Gastroesophageal sphincter (tissue), 4 donors: ENCODE results near the gene METTL2A. TPM values are rescaled to one million over a fixed set of nuclear protein-coding genes. Genes with fewer than 3 reads are reported as not detected.
"Not testable (repeated sequence)": the region's sequence is repeated elsewhere in the genome, so short reads cannot be mapped to it uniquely, and the experiment has no call there.

Source experiments
- ATAC-seq: fragments of 150-250 bp; one replicate; pipeline ENCODE4 v1.9.1; 2016; ENCODE audit warnings: mild to moderate bottlenecking, moderate library complexity
- H3K27ac ChIP-seq, 4 donors: fragments of 200-600 bp; sonication (generic) in 3 of 4; 1 replicate in 3 of 4; 2 replicates in 1 of 4; pipeline ENCODE4 v1.5.1; 2016 to 2019
- H3K27me3 ChIP-seq: fragments of 200-600 bp; sonication (generic); one replicate; pipeline ENCODE4 v1.5.1; 2019
- H3K36me3 ChIP-seq, 2 donors: fragments of 200-600 bp; sonication (generic); one replicate each; pipeline ENCODE4 v1.5.1; 2019; ENCODE audit warnings: control low read depth in 1 of 2
- H3K4me1 ChIP-seq, 3 donors: fragments of 200-600 bp; sonication (generic); 1 replicate in 2 of 3; 2 replicates in 1 of 3; pipeline ENCODE4 v1.5.1; 2016 to 2019; ENCODE audit warnings: control low read depth in 2 of 3
- H3K4me3 ChIP-seq, 2 donors: fragments of 200-600 bp; sonication (generic); one replicate each; pipeline ENCODE4 v1.5.1; 2019; ENCODE audit warnings: mild to moderate bottlenecking in 1 of 2, moderate library complexity in 1 of 2
- H3K9me3 ChIP-seq, 3 donors: fragments of 200-600 bp; sonication (generic); one replicate each; pipeline ENCODE4 v1.5.1; 2017 to 2019; ENCODE audit warnings: control low read depth in 2 of 3
- CTCF ChIP-seq, 4 experiments: fragments of 200-600 bp in 2 of 4; fragments of 450-650 bp in 2 of 4; sonication (generic) in 1 of 4; IDR thresholded peaks; one replicate each; pipeline ENCODE4 v1.5.1; 2017 to 2019; ENCODE audit warnings: antibody characterized with exemption in 4 of 4, mild to moderate bottlenecking in 2 of 4, moderate library complexity in 2 of 4
- EP300 ChIP-seq: sonication (generic); formaldehyde crosslinking; IDR thresholded peaks from one replicate; pipeline ENCODE4 v1.6.1; 2017; ENCODE audit warnings: antibody characterized with exemption, mild to moderate bottlenecking
- POLR2A ChIP-seq, 2 donors: fragments of 450-650 bp; IDR thresholded peaks; one replicate each; pipeline ENCODE4 v1.6.1; 2017; ENCODE audit warnings: antibody characterized with exemption in 2 of 2, mild to moderate bottlenecking in 2 of 2, moderate library complexity in 1 of 2
- POLR2AphosphoS5 ChIP-seq: sonication (generic); formaldehyde crosslinking; IDR thresholded peaks from one replicate; pipeline ENCODE4 v1.6.1; 2017; ENCODE audit warnings: antibody characterized with exemption
- WGBS, 2 donors: methylation state at CpG; one replicate each; pipeline ENCODE4 v1.1.5; 2018; ENCODE audit warnings: low coverage in 1 of 2; 5-methylcytosine and 5-hydroxymethylcytosine counted together
- total RNA-seq, 4 donors: library from RNA; depleted of rRNA; stranded (reverse); fragments of >200 nt; gene quantifications; one replicate each; pipeline ENCODE4 v1.1.0, GENCODE V29; 2016

The METTL2A gene
- total RNA-seq, 4 donors from 2014 or later = 12.1 to 18.2 (median 15.9) TPM

DNA sequence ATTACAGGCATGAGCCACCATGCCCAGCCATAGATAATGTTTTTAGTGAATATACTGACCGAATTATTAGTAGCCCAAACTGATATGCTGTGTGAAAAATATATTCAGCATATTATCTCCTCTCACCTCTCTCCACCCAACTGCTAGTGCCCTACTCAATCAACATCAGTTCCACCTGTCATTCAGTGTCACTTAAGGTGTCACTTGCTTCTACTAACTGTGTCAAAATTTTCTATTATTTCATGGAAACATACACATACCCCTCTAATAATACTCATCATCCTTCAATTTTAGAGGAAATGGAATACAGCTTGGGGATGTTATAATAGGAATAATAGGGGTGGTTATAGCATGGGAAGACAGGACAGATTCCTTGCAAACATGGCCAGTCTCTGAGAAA lies 30.8 kb upstream of the METTL2A start:
- no peaks in the 10 kb centered on the region for H3K9me3 ChIP-seq
- H3K27me3 ChIP-seq = peaks cover 35% of the 10 kb centered on the region
- H3K4me3 ChIP-seq = no peak overlapping the region
- no peak for ATAC-seq
- TF ChIP-seq EP300 = no peak
- TF ChIP-seq POLR2AphosphoS5 = no peak
- no peak for TF ChIP-seq POLR2A (IDR thresholded peaks at IDR 0.05)
- TF ChIP-seq CTCF (IDR thresholded peaks at IDR 0.05) = no peak
- no peaks in the 10 kb centered on the region for H3K4me1 ChIP-seq
- no peaks in the 10 kb centered on the region for H3K36me3 ChIP-seq
- WGBS, 2 donors = 71 to 92% methylated on average over 1 of the region's 1 CpG
- no peak overlapping the region for H3K27ac ChIP-seq

DNA sequence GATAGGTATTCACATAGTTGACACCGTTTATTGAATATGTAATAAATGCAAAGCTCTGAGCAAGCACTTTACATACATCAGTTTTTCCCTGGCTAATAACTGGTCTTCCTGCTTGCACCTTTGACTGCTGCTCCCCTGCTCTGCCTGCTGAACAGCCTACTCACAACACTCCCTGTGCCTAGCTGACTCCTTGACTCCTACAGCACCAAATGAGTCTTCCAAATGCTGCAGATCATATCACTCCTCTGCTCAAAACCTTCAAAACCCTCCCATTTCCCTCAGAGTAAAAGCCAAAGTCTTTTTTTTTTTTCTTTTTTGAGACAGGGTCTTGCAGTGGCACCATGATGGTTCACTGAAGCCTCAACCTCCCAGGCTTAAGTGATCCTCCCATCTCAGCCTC lies 24.8 kb upstream of the METTL2A start:
- no peak overlapping the region for H3K27ac ChIP-seq
- WGBS, 2 donors = 90 to 92% methylated on average over 1 of the region's 1 CpG
- H3K4me1 ChIP-seq = no peaks in the 10 kb centered on the region
- TF ChIP-seq POLR2AphosphoS5 (no peak), CTCF (IDR thresholded peaks at IDR 0.05) (no peak), POLR2A (IDR thresholded peaks at IDR 0.05) (no peak), EP300 (no peak)
- H3K36me3 ChIP-seq = no peaks in the 10 kb centered on the region
- ATAC-seq = no peak
- no peak overlapping the region for H3K4me3 ChIP-seq
- H3K9me3 ChIP-seq = no peaks in the 10 kb centered on the region
- peaks cover 15% of the 10 kb centered on the region for H3K27me3 ChIP-seq

GRCh38 chr17:62405451-62405850 lies 18.2 kb upstream of the METTL2A start:
- Histone ChIP-seq H3K27me3 (peaks cover 25% of the 10 kb centered on the region), H3K27ac (no peak overlapping the region), H3K9me3 (no peaks in the 10 kb centered on the region), H3K36me3 (no peaks in the 10 kb centered on the region), H3K4me3 (no peak overlapping the region), H3K4me1 (no peaks in the 10 kb centered on the region)
- ATAC-seq = no peak
- TF ChIP-seq EP300 (no peak), POLR2A (IDR thresholded peaks at IDR 0.05) (no peak), POLR2AphosphoS5 (no peak), CTCF (IDR thresholded peaks at IDR 0.05) (no peak)
- WGBS, 2 donors = 10 to 13% methylated on average over 2 of the region's 2 CpGs

DNA sequence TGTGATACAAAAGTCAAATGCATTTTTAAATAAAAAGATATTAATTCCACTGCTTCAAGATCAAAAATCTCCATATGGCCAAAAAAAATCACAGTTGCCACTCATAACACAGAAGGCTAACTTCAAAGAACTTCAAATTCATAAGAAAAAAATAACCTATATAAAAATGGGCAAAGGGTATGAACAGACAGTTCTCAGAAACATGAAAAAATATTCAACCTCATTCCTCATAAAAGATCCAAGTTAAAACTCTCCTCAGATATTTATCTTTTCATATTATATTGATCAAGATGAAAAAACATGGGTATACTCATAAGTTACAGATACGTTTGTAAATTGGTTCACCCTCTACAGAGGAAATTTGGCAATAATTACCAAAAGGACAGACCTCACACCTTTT lies 10.6 kb upstream of the METTL2A start:
- ATAC-seq, H3K36me3 ChIP-seq, H3K4me3 ChIP-seq, H3K27me3 ChIP-seq, H3K9me3 ChIP-seq, H3K4me1 ChIP-seq, H3K27ac ChIP-seq: not testable (repeated sequence)
- 82 to 90% methylated on average over 1 of the region's 1 CpG for WGBS, 2 donors

- H3K36me3 ChIP-seq = peaks cover 0 to 46% of the 10 kb centered on the region in 2 donors
- not testable (repeated sequence) for H3K9me3 ChIP-seq, H3K27ac ChIP-seq, ATAC-seq, H3K4me3 ChIP-seq, H3K27me3 ChIP-seq
- 100% methylated on average over 1 of the region's 2 CpGs; no CpG with 5 or more reads in 1 of the 2 donors for WGBS, 2 donors
- peaks cover 0 to 16% (median 7%) of the 10 kb centered on the region in 3 donors for H3K4me1 ChIP-seq
Observed at GRCh38 chr17:62426214-62426613, 2.5 kb downstream of the METTL2A start.

DNA sequence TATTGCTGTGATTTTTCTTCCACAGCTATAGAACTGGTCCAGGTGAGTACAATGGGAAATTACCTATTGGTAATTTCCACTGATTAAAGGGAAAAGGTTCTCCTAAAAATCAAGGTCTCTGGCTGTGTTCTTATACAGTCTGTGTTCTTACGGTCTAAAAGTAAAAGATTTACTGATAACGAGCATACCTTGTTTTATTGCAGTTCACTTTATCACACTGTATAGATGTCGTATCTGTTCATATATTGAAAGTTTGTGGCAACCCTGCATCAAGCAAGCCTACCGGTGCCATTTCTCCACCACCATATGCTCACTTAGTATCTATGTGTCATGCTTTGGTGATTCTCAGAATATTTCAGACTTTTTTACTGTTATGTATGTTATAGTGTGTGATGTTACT lies 11.6 kb downstream of the METTL2A start:
- H3K27ac ChIP-seq, H3K9me3 ChIP-seq, H3K4me3 ChIP-seq, H3K4me1 ChIP-seq, ATAC-seq, H3K27me3 ChIP-seq: not testable (repeated sequence)
- WGBS, 2 donors = 86 to 90% methylated on average over 4 of the region's 4 CpGs
- H3K36me3 ChIP-seq = peaks cover 0 to 64% of the 10 kb centered on the region in 2 donors

GRCh38 chr17:62441181-62441580 lies 17.5 kb downstream of the METTL2A start:
- H3K27me3 ChIP-seq, H3K4me1 ChIP-seq, H3K4me3 ChIP-seq, ATAC-seq, H3K27ac ChIP-seq, H3K9me3 ChIP-seq: not testable (repeated sequence)
- WGBS, 2 donors = 97 to 100% methylated on average over 2 to 6 of the region's 6 CpGs
- peaks cover 0 to 74% of the 10 kb centered on the region in 2 donors for H3K36me3 ChIP-seq
